ENCODE data around the gene GTPBP8. TPM values are rescaled to one million over a fixed set of nuclear protein-coding genes. Genes with fewer than 3 reads are reported as not detected.

The GTPBP8 gene
- total and polyA plus RNA-seq, 2 donors (not counting 1 experiment from before 2014, with no cell fraction given): 20.5 to 23.5 TPM

DNA sequence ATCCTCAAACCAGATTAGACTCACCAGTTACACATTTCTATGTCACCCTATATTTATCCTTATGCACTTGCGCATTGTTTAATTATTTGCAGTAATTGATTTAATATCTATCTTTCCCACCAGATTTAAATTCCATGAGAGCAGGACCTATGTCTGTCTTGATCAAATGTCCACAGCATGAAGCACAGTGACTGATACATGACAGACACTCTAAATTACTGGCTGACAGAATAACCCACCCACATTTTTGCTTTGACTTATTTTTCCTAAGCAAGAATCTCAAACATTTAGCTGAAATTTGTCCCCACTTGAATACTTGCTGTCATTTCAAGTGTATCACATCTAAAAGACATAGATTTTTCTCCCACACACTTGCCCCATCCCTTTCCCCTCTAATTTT, 23.4 kb upstream of the GTPBP8 start:
- H3K4me1 Mint-ChIP-seq: peaks cover 51% of the 10 kb centered on the region

DNA sequence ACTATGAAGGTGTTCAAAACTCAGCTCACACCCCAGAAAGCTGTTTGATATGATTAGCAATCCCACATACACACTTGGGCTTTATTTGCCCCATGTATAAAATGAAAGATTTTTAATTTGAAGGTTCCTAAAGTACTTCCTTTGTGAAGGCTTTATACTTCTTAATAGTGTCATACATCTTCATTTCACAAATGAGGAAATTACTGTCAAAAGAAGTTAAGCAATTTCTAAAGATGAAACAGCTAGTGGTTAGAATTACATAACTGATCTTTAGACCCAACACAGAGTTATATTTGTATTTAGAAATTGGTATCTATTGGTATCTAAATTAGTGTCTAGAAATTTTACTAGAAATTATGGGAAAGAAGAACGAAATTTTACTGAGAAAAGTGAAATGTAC, 23.0 kb upstream of the GTPBP8 start:
- whole genome bisulfite sequencing (ENCODE audit: insufficient coverage): no CpG with 5 or more reads among the region's 1 CpG
- DNase-seq (no peak), ATAC-seq (ENCODE audit: low read depth) (no peak)
- H3K4me1 ChIP-seq (ENCODE audit: control insufficient read depth in 2 of 2, insufficient read depth in 2 of 2, low read length in 2 of 2): peaks cover 17 to 22% of the 10 kb centered on the region in 2 donors
- no peak overlapping the region for H3K4me3 Mint-ChIP-seq
- H3K9me3 ChIP-seq (ENCODE audit: control extremely low read depth in 1 of 3, control insufficient read depth in 2 of 3, insufficient read depth in 1 of 3, low read length in 2 of 3): peaks cover 1 to 13% (median 9%) of the 10 kb centered on the region in 3 donors
- TF ChIP-seq, protein P1, sequence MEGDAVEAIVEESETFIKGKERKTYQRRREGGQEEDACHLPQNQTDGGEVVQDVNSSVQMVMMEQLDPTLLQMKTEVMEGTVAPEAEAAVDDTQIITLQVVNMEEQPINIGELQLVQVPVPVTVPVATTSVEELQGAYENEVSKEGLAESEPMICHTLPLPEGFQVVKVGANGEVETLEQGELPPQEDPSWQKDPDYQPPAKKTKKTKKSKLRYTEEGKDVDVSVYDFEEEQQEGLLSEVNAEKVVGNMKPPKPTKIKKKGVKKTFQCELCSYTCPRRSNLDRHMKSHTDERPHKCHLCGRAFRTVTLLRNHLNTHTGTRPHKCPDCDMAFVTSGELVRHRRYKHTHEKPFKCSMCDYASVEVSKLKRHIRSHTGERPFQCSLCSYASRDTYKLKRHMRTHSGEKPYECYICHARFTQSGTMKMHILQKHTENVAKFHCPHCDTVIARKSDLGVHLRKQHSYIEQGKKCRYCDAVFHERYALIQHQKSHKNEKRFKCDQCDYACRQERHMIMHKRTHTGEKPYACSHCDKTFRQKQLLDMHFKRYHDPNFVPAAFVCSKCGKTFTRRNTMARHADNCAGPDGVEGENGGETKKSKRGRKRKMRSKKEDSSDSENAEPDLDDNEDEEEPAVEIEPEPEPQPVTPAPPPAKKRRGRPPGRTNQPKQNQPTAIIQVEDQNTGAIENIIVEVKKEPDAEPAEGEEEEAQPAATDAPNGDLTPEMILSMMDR (IDR thresholded peaks at IDR 0.05): no peak
- TF ChIP-seq EZH2 (IDR thresholded peaks at IDR 0.05; ENCODE audit: borderline replicate concordance, insufficient read depth, low read depth, low read length, poor library complexity, severe bottlenecking): no peak
- CTCF ChIA-PET: interaction anchor here (2.4 to 3.7 kb wide), 2 partner anchors 11 to 233 kb away, joined by 11 to 22 read pairs; no protein-coding TSS in a partner anchor
- H3K79me2 ChIP-seq (ENCODE audit: control insufficient read depth, insufficient read depth, low read length): peaks cover 4% of the 10 kb centered on the region
- POLR2A ChIA-PET: no interaction called here
- H3K27ac Mint-ChIP-seq: peak overlapping the region; percentile 33
- H3K4me2 ChIP-seq (replicated peaks; ENCODE audit: low read depth, low read length, poor library complexity, severe bottlenecking): no peak overlapping the region
- no peak overlapping the region for H2AFZ ChIP-seq (ENCODE audit: insufficient read depth, low read depth, low read length, poor library complexity, severe bottlenecking)
- H4K20me1 ChIP-seq (ENCODE audit: control insufficient read depth, insufficient read depth, low read length, poor library complexity, severe bottlenecking): no peaks in the 10 kb centered on the region
- peaks cover 11% of the 10 kb centered on the region for H3K9me3 Mint-ChIP-seq (ENCODE audit: insufficient read depth)
- H3K27me3 Mint-ChIP-seq: no peaks in the 10 kb centered on the region
- no peaks in the 10 kb centered on the region for H3K36me3 ChIP-seq (replicated peaks in 1 of 2; ENCODE audit: control extremely low read depth in 1 of 2, control insufficient read depth in 1 of 2, extremely low read depth in 1 of 2, insufficient read depth in 2 of 2, low read length in 1 of 2)
- H3K27ac ChIP-seq (ENCODE audit: low read length in 2 of 2): no peak overlapping the region
- H3K27me3 ChIP-seq (replicated peaks in 1 of 4; ENCODE audit: control extremely low read depth in 1 of 4, control insufficient read depth in 3 of 4, insufficient read depth in 4 of 4, low read length in 3 of 4): no peaks in the 10 kb centered on the region
- no peak overlapping the region for H3K9ac ChIP-seq (ENCODE audit: low read length)
- intact Hi-C loops (cut with micrococcal nuclease): no loop called here
- peaks cover 51% of the 10 kb centered on the region for H3K4me1 Mint-ChIP-seq
- no peak overlapping the region for H3K4me3 ChIP-seq (ENCODE audit: control extremely low read depth in 1 of 5, extremely low read depth in 1 of 5, insufficient read depth in 1 of 5, low read depth in 2 of 5, low read length in 4 of 5)

More for the DNA sequence above, 23.4 kb upstream of the GTPBP8 start:
- H3K27me3 Mint-ChIP-seq: no peaks in the 10 kb centered on the region
- Histone ChIP-seq H3K4me3 (ENCODE audit: control extremely low read depth in 1 of 5, extremely low read depth in 1 of 5, insufficient read depth in 1 of 5, low read depth in 2 of 5, low read length in 4 of 5) (no peak overlapping the region), H3K36me3 (replicated peaks in 1 of 2; ENCODE audit: control extremely low read depth in 1 of 2, control insufficient read depth in 1 of 2, extremely low read depth in 1 of 2, insufficient read depth in 2 of 2, low read length in 1 of 2) (no peaks in the 10 kb centered on the region), H2AFZ (ENCODE audit: insufficient read depth, low read depth, low read length, poor library complexity, severe bottlenecking) (no peak overlapping the region), H3K27ac (ENCODE audit: low read length in 2 of 2) (no peak overlapping the region), H3K4me1 (ENCODE audit: control insufficient read depth in 2 of 2, insufficient read depth in 2 of 2, low read length in 2 of 2) (peaks cover 17 to 22% of the 10 kb centered on the region in 2 donors), H3K4me2 (replicated peaks; ENCODE audit: low read depth, low read length, poor library complexity, severe bottlenecking) (no peak overlapping the region), H3K9me3 (ENCODE audit: control extremely low read depth in 1 of 3, control insufficient read depth in 2 of 3, insufficient read depth in 1 of 3, low read length in 2 of 3) (peaks cover 1 to 15% (median 9%) of the 10 kb centered on the region in 3 donors), H3K9ac (ENCODE audit: low read length) (no peak overlapping the region), H3K27me3 (replicated peaks in 1 of 4; ENCODE audit: control extremely low read depth in 1 of 4, control insufficient read depth in 3 of 4, insufficient read depth in 4 of 4, low read length in 3 of 4) (no peaks in the 10 kb centered on the region), H4K20me1 (ENCODE audit: control insufficient read depth, insufficient read depth, low read length, poor library complexity, severe bottlenecking) (no peaks in the 10 kb centered on the region), H3K79me2 (ENCODE audit: control insufficient read depth, insufficient read depth, low read length) (peaks cover 4% of the 10 kb centered on the region)
- DNase-seq (no peak), ATAC-seq (ENCODE audit: low read depth) (no peak)
- no CpG with 5 or more reads among the region's 1 CpG for WGBS (ENCODE audit: insufficient coverage)
- TF ChIP-seq EZH2 (IDR thresholded peaks at IDR 0.05; ENCODE audit: borderline replicate concordance, insufficient read depth, low read depth, low read length, poor library complexity, severe bottlenecking): no peak
- TF ChIP-seq, protein P1 (IDR thresholded peaks at IDR 0.05): no peak
- peaks cover 11% of the 10 kb centered on the region for H3K9me3 Mint-ChIP-seq (ENCODE audit: insufficient read depth)
- ChIA-PET POLR2A (no interaction called here), CTCF (interaction anchor here (0.9 to 3.7 kb wide), 3 partner anchors 12 to 233 kb away, joined by 3 to 22 read pairs (median 11); no protein-coding TSS in a partner anchor)
- peak overlapping the region; percentile 33 for H3K27ac Mint-ChIP-seq
- H3K4me3 Mint-ChIP-seq: no peak overlapping the region
- intact Hi-C loops (cut with micrococcal nuclease): no loop called here

Measured in B cell (primary cell).